D721Med (cell line): ENCODE data around the gene SUSD4.
"Not testable (repeated sequence)": the region's sequence is repeated elsewhere in the genome, so short reads cannot be mapped to it uniquely, and the experiment has no call there.

Experiments
- DNase-seq: peaks from one replicate; pipeline ENCODE4 v3.0.0; 2011; ENCODE audit warnings: low spot score; ENCODE audit not compliant: insufficient read length
- FAIRE-seq: peaks from 2 replicates; lab custom pipeline; 2011; peaks lifted over from hg19 to GRCh38; lab: Jason Lieb, UNC
- CTCF ChIP-seq: IDR thresholded peaks from 2 replicates; pipeline ENCODE4 v1.5.1; 2012; ENCODE audit warnings: mild to moderate bottlenecking, control low read depth; ENCODE audit not compliant: insufficient read depth; ENCODE audit errors: missing control alignments

Gene SUSD4

GRCh38 chr1:223257856-223258550 lies 106.0 kb downstream of the SUSD4 start:
- FAIRE-seq = no peak
- no peak for DNase-seq
- no peak for TF ChIP-seq CTCF

- no peak for TF ChIP-seq CTCF
- FAIRE-seq = no peak
- no peak for DNase-seq
These were observed 107.9 kb downstream of the SUSD4 start for GRCh38 chr1:223256034-223256433.

GRCh38 chr1:223253916-223254315 lies 110.1 kb downstream of the SUSD4 start:
- no peak for TF ChIP-seq CTCF
- FAIRE-seq (no peak), DNase-seq (no peak)

- not testable (repeated sequence) for DNase-seq, FAIRE-seq
These were observed 112.6 kb downstream of the SUSD4 start for GRCh38 chr1:223251387-223251786.

GRCh38 chr1:223250632-223251015 lies 113.4 kb downstream of the SUSD4 start:
- DNase-seq = no peak
- no peak for FAIRE-seq
- TF ChIP-seq CTCF = no peak

- no peak for DNase-seq
- FAIRE-seq = no peak
- no peak for TF ChIP-seq CTCF
These were observed 113.9 kb downstream of the SUSD4 start for GRCh38 chr1:223249854-223250631.

- no peak for FAIRE-seq
- no peak for DNase-seq
These were observed 115.2 kb downstream of the SUSD4 start for GRCh38 chr1:223248770-223249140.

More at GRCh38 chr1:223248770-223249140, 115.2 kb downstream of the SUSD4 start:
- TF ChIP-seq CTCF = no peak
